ENCODE results near the gene KCNE4.

The KCNE4 gene, protein sequence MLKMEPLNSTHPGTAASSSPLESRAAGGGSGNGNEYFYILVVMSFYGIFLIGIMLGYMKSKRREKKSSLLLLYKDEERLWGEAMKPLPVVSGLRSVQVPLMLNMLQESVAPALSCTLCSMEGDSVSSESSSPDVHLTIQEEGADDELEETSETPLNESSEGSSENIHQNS

DNA sequence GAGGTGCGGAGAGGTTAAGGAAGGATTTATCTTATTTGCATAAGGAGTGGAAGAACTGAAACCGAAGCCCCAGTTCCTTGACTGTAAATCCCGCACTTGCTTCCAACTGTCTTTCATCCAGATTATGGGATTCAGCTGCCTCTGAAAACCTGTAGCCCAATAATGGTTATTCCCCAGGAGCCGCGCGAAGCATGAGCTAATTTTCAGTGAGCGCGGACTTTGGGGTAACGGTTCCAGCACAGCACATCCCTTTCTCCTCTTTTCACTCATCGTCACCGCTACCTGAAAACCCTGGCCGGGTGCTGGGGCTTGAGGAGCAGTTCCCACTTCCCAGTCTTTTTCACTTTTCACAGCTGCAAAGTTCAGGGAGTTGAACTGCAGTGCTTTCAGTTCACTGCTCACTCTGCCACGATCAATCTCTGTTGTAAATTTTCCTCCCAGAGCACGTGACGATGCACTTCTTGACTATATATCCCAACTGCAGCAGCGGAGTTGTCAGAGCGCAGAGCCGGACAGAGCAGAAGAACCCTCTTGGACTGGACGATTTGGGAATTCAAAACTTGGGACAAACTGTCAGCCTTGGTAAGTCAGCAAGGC, at the start of gene KCNE4:
KCNE4 (plus strand) TSS at position 498 of the 597 bp plus-strand sequence. CDS start 641 bp downstream, outside the sequence.
- peak; percentile 88 for DNase-seq

DNA sequence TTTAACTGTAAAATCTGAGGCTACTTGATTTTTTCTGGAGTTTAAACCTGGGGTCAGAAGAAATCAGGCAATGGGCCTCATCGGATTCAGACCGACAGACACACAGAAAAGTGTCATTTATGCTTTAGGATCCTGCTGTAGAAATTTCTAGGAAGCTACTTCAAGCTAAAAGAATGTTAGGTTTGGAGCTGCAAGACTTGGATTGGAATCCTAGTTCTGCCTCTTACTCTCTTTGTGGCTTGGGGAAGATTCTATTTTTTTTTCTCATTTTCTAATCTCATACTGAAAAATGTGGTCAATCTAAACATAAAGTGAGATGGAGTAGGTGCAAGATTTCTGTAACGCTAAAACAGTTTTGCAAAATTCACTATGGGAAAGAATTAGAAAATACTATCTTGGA, 48.8 kb upstream of the KCNE4 start:
- DNase-seq = no peak

GRCh38 chr2:223005496-223005895, 46.5 kb upstream of the KCNE4 start:
- no peak for DNase-seq

GRCh38 chr2:223007531-223007930, 44.5 kb upstream of the KCNE4 start:
- peak; percentile 59 for DNase-seq

GRCh38 chr2:223008162-223008561, 43.8 kb upstream of the KCNE4 start:
- DNase-seq = no peak

GRCh38 chr2:223008956-223009355, 43.0 kb upstream of the KCNE4 start:
- peak; percentile 81 for DNase-seq

DNA sequence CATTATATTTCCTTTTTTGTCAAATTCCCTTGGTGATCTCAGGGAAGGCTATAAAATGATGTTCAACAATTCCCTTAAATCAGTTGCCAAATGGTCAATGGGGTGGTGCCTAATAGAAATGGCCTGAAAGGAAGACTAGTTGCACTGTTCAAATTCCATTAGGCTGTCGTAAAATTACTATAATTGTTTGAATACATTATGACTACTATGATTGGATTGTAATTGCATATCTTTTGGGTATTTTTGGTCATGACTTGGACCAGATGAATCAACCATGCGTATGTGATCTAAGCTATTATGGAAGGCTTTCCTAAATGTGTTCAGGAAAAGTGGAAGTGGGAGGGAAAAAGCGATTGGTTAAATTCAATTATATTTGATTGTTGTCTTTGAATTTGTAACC, 41.3 kb upstream of the KCNE4 start:
- DNase-seq = peak; percentile 95

GRCh38 chr2:223012291-223012690, 39.7 kb upstream of the KCNE4 start:
- no peak for DNase-seq

GRCh38 chr2:223019390-223019930, 32.5 kb upstream of the KCNE4 start:
- no peak for DNase-seq

GRCh38 chr2:223019987-223020717, 31.8 kb upstream of the KCNE4 start:
- DNase-seq = no peak

- no peak for DNase-seq
Observed at GRCh38 chr2:223020971-223021675, 30.9 kb upstream of the KCNE4 start.

- peak; percentile 77 for DNase-seq
Observed at GRCh38 chr2:223026357-223027110, 25.5 kb upstream of the KCNE4 start.

- DNase-seq = peak; percentile 81
Observed at GRCh38 chr2:223027442-223027841, 24.5 kb upstream of the KCNE4 start.

DNA sequence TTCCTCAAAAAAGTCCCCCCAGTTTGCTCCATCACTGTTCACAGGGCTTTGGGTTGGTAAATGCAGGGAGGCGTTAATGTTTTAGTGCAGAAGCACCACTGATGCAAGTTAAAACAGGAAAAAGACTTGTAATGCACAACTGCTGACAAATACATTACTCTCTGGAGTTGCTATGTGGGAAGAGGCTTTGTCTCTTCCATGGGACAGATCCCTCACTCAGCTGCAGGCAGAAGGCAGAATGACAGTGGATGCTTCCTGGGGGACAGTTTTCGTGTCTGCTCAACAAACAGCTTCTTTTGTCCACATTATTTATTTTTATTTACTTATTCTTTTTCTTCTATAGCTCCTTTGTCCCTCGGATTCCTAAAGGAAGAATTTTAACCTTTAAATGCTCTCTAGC, 22.7 kb upstream of the KCNE4 start:
- no peak for DNase-seq

DNA sequence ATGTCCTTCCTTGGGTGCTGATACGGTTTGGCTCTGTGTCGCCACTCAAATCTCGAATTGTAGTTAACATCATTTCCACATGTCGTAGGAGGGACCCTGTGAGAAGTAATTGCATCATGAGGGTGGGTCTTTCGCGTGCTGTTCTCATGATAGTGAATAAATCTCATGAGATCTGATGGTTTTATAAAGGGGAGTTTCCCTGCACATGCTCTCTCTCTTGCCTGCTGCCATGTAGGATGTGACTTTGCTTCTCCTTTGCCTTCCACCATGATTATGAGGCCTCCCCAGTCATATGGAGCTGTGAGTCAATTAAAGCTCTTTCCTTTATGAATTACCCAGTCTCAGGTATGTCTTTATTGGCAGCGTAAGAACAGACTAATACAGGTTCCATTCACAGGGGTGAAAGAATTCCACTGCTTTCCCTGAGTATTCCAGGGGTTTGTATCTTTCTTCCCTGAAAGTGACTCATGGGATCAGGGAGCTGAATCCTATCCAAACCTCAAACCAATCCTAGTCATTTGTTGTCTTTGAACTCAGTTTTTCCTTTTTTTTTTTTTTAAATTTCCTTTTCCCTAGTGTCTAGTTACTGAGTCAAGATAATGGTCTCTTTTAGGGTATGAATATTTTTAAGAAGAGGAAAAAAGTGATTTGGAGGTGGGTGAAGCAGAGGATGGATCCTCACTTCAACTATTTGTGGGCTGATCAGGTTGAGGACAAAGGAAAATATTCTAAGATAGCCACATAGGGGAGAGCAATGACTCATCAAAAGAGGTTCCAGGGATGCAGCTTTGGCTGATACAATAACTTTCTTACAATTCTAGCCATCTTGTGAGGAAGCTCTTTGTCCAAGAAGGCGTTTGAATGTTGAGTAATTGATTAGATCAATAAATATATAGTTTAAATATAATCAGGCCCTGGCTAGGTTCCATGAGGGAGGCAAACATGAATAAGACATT, 19.5 kb upstream of the KCNE4 start:
- peak; percentile 86 for DNase-seq

DNA sequence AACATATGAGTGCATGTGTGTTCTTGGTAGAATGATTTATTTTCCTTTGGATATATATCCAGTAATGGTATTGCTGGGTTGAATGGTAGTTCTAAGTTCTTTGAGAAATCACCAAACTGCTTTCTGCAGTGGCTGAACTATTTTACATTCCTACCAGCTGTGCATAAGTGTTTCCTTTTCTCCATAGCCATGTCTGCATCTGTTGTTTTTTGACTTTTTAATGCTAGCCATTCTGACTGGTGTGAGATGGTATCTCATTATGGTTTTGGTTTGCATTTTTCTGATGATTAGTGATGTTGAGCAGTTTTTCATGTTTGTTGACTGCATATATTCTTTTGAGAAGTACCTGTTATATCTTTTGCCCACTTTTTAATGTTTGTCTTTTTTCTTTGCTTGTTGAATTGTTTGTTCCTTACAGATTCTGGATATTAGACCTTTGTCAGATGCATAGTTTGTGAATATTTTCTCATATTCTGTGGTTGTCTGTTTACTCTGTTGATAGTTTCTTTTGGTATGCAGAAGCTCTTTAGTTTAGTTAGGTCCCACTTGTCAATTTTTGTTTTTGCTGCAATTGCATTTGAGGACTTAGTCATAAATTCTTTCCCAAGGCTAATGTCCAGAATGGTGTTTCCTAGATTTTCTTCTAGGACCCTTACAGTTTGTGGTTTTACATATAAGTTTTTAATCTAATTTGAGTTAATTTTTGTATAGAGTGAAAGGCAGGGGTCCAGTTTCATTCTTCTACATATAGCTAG, 17.6 kb upstream of the KCNE4 start:
- DNase-seq = no peak

DNA sequence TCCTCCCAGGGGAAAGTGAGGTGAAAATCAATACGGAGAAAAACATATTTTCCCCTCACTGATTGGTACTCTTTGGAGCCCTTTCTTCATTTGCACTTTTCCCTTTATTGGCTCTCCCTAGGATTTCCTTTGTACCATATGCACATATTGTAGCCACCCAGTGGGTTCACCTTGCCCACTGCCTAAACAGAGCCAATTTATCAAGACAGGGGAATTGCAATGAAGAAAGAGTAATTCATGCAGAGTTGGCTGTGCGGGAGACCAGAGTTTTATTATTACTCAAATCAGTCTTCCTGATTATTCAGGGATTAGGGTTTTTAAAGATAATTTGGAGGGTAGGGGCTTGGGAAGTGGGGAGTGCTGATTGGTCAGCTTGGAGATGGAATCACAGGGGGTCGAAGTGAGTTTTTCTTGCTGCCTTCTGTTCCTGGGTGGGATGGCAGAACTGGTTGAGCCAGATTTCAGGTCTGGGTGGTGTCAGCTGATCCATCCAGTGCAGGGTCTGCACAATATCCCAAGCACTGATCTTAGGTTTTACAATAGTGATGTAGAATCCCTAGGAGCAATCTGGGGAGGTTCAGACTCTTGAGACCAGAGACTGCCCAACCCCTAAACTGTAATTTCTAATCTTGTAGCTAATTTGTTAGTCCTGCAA, 15.1 kb upstream of the KCNE4 start:
- no peak for DNase-seq

GRCh38 chr2:223037445-223037800, 14.6 kb upstream of the KCNE4 start:
- DNase-seq = no peak

DNA sequence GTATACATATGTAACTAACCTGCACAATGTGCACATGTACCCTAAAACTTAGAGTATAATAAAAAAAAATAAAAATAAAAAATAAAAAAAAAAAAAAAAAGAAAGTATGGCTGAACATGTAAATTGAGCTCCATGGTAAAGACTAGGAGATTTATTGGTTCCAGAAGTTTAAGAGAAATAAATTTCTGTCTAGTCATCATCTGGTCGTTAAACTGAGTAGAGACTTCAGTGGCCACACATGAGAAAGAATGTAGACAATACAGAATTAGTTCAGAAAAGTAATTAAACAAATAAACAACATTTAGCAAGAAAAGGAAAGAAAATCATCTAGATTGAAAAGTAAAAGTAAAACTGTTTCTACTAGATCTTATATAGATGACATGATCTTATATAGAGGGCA, 12.4 kb upstream of the KCNE4 start:
- DNase-seq = no peak

DNA sequence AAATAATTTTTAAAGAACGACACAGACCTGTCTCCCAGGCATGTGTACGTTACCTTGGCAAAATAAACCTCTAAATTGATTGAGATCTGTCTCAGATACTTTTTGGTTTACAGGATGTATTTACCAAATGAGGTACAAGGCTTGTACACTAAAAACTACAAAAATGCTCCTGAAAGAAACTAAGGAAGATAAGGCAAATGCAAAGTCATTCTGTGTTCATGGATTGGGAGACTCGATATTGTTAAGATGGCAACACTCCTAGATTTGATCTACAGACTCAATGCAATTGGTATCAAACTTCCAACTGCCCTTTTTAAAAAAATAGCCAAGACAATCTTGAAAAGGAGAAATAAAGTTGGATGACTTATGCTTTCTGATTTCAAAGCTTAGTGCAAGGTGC, 11.5 kb upstream of the KCNE4 start:
- no peak for DNase-seq

Measured in fibroblast of upper back skin (primary cell).